ENCODE measurements around the gene C10orf95.

DNA sequence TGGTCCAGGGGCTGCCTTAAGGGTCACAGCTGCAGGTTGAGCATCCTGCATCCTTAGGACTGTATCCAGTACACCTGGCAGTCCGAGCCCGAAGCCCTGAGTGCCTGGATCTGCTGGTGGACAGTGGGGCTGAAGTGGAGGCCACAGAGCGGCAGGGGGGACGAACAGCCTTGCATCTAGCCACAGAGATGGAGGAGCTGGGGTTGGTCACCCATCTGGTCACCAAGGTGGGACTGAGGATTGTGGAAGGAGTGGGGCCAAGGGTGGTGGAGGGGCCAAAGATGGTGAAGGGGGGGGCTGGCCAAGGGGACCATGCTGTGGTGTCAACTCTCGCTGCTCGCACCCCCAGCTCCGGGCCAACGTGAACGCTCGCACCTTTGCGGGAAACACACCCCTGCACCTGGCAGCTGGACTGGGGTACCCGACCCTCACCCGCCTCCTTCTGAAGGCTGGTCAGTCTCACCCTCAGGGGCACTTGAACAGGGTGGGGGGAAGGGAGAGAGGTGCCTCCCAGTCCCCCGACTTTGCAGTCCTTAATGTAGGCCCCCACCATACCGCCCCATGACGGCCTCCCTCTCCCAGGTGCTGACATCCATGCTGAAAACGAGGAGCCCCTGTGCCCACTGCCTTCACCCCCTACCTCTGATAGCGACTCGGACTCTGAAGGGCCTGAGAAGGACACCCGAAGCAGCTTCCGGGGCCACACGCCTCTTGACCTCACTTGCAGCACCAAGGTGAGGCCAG, 50.6 kb downstream of the C10orf95 start:
- TF ChIP-seq, protein P1, sequence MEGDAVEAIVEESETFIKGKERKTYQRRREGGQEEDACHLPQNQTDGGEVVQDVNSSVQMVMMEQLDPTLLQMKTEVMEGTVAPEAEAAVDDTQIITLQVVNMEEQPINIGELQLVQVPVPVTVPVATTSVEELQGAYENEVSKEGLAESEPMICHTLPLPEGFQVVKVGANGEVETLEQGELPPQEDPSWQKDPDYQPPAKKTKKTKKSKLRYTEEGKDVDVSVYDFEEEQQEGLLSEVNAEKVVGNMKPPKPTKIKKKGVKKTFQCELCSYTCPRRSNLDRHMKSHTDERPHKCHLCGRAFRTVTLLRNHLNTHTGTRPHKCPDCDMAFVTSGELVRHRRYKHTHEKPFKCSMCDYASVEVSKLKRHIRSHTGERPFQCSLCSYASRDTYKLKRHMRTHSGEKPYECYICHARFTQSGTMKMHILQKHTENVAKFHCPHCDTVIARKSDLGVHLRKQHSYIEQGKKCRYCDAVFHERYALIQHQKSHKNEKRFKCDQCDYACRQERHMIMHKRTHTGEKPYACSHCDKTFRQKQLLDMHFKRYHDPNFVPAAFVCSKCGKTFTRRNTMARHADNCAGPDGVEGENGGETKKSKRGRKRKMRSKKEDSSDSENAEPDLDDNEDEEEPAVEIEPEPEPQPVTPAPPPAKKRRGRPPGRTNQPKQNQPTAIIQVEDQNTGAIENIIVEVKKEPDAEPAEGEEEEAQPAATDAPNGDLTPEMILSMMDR (conservative IDR thresholded peaks at IDR 0.05; ENCODE audit: low read length): no peak
- no peak for TF ChIP-seq EZH2phosphoT487 (IDR thresholded peaks at IDR 0.05; ENCODE audit: borderline replicate concordance)
